Thoracic aorta (tissue), 2 donors: ENCODE results near the gene FSTL4. TPM values are rescaled to one million over a fixed set of nuclear protein-coding genes. Genes with fewer than 3 reads are reported as not detected.

ENCODE experiments used
- ATAC-seq: fragments of 150-250 bp; one replicate; pipeline ENCODE4 v1.8.0; 2017; ENCODE audit warnings: low read depth; ENCODE audit not compliant: insufficient number of reproducible peaks, low FRiP score
- DNase-seq: peaks from one replicate; pipeline ENCODE4 v3.0.0-alpha.2; 2020; ENCODE audit warnings: low spot score
- H3K27ac ChIP-seq, 2 donors: fragments of 200-600 bp; sonication (generic); 1 replicate in 1 of 2; 2 replicates in 1 of 2; pipeline ENCODE4 v1.5.1; 2016; ENCODE audit warnings: mild to moderate bottlenecking in 2 of 2, moderate library complexity in 2 of 2
- H3K27me3 ChIP-seq: fragments of 200-600 bp; sonication (generic); replicated peaks from 2 replicates; pipeline ENCODE4 v1.6.0; 2016; ENCODE audit warnings: mild to moderate bottlenecking; ENCODE audit not compliant: insufficient read depth
- H3K36me3 ChIP-seq: fragments of 200-600 bp; sonication (generic); one replicate; pipeline ENCODE4 v1.5.1; 2016
- H3K4me1 ChIP-seq, 2 donors: fragments of 200-600 bp; sonication (generic); 1 replicate in 1 of 2; 2 replicates in 1 of 2; pipeline versions ENCODE4 v1.5.1 to v1.6.0; 2016; ENCODE audit warnings: low read depth in 2 of 2, mild to moderate bottlenecking in 1 of 2; ENCODE audit not compliant: control insufficient read depth in 1 of 2
- H3K4me3 ChIP-seq: fragments of 200-600 bp; sonication (generic); 2 replicates; pipeline ENCODE4 v1.5.1; 2016; ENCODE audit warnings: mild to moderate bottlenecking
- H3K9me3 ChIP-seq: fragments of 200-600 bp; sonication (generic); 2 replicates; pipeline ENCODE4 v1.5.1; 2016
- total RNA-seq, 2 donors: library from RNA; depleted of rRNA; stranded (reverse); fragments of >200 nt; gene quantifications; one replicate each; pipeline versions ENCODE4 v1.1.0 to v1.2.3, GENCODE V29; 2016
- TF ChIP-seq, protein P1 (sequence below): fragments of 200-600 bp; sonication (generic); IDR thresholded peaks from one replicate; pipeline ENCODE4 v1.5.1; 2019; ENCODE audit warnings: antibody characterized with exemption

The FSTL4 gene
- total RNA-seq, 2 donors from 2014 or later = not detected

DNA sequence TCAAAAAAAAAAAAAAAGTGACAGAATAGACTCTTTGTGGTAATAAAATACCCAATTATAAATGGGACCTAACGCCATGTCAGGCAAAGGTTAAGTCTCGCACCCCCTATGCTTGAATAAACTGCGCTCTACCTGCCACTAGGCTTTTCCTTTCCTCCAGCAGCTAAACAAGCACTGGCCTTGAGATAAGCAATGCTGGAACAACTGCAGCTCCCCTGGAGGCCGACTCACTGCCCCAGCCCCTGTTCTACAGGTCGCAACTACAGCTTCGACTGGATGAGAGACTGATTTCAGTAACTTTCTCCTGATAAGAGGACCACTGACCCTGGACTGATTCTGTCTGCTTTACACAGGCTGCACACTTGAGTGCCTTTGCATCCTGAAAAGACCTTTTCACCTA lies 350.3 kb downstream of the FSTL4 start:
- H3K4me1 ChIP-seq = no peaks in the 10 kb centered on the region
- H3K36me3 ChIP-seq = no peaks in the 10 kb centered on the region
- H3K27ac ChIP-seq = no peak overlapping the region
- H3K4me3 ChIP-seq = no peak overlapping the region
- no peaks in the 10 kb centered on the region for H3K27me3 ChIP-seq
- TF ChIP-seq, protein P1, sequence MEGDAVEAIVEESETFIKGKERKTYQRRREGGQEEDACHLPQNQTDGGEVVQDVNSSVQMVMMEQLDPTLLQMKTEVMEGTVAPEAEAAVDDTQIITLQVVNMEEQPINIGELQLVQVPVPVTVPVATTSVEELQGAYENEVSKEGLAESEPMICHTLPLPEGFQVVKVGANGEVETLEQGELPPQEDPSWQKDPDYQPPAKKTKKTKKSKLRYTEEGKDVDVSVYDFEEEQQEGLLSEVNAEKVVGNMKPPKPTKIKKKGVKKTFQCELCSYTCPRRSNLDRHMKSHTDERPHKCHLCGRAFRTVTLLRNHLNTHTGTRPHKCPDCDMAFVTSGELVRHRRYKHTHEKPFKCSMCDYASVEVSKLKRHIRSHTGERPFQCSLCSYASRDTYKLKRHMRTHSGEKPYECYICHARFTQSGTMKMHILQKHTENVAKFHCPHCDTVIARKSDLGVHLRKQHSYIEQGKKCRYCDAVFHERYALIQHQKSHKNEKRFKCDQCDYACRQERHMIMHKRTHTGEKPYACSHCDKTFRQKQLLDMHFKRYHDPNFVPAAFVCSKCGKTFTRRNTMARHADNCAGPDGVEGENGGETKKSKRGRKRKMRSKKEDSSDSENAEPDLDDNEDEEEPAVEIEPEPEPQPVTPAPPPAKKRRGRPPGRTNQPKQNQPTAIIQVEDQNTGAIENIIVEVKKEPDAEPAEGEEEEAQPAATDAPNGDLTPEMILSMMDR = no peak
- DNase-seq (no peak), ATAC-seq (no peak)
- H3K9me3 ChIP-seq = no peaks in the 10 kb centered on the region

DNA sequence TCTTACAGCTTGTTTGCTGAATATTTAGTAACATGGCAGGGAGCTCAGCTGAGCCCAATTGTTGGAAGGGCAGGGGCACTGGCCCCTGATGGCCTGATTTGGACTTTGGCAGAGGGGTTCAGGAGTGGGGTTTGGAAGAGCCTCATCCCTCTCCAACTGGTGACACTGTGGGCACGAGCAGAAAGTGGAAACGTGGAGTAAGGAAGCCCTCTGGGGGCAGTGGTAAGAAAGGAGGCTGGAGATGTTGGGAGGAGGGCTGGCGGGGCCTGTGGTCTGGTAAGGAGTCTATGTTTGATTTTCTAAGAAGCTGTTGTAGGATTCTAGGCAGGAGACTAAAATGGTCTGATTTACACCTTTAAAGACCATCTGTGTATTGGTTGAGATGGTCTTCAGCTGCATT lies 351.6 kb downstream of the FSTL4 start:
- ATAC-seq = no peak
- no peak overlapping the region for H3K4me3 ChIP-seq
- no peak for DNase-seq
- no peaks in the 10 kb centered on the region for H3K4me1 ChIP-seq
- H3K9me3 ChIP-seq = no peaks in the 10 kb centered on the region
- no peaks in the 10 kb centered on the region for H3K36me3 ChIP-seq
- H3K27ac ChIP-seq = no peak overlapping the region
- TF ChIP-seq, protein P1 = no peak
- H3K27me3 ChIP-seq = no peaks in the 10 kb centered on the region

DNA sequence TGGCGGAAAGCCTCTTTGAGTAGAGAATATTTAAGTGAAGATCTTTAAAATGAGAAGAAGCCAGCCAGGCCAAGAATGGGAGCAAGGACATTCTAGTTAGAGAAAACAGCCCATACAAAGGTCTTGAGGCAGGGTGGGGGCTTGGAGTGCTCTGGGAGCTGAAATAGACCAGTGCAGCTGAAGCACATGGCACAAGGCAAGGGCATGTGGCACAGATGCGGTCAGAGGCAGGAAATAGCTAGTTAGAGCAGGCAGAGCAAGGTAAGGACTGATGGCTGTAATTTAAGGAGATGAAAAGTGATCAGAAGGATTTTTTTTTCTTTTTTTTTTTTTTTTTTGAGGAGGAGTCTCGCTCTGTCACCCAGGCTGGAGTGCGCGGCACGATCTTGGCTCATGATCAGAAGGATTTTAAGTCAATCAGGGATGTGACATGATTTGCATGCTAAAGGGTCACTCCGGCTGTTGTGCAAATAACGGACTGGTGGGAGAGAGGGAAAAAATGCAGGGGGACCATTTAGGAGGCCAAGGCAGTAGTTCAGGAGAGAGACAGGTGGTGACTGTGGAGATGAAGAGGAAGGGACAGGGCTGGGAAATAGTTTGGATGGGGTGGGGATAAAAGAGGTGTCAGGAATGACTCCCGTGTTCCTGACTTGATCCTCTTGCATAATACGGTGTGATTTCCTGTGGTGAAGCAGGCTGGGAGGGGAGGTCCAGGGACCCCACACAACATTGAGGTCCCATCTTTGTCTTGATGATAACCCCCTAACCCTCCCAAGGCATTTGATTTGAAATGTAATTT lies 352.9 kb downstream of the FSTL4 start:
- Histone ChIP-seq H3K4me3 (no peak overlapping the region), H3K9me3 (no peaks in the 10 kb centered on the region), H3K36me3 (no peaks in the 10 kb centered on the region), H3K27ac (no peak overlapping the region), H3K4me1 (no peaks in the 10 kb centered on the region), H3K27me3 (no peaks in the 10 kb centered on the region)
- TF ChIP-seq, protein P1 = no peak
- DNase-seq (no peak), ATAC-seq (no peak)

DNA sequence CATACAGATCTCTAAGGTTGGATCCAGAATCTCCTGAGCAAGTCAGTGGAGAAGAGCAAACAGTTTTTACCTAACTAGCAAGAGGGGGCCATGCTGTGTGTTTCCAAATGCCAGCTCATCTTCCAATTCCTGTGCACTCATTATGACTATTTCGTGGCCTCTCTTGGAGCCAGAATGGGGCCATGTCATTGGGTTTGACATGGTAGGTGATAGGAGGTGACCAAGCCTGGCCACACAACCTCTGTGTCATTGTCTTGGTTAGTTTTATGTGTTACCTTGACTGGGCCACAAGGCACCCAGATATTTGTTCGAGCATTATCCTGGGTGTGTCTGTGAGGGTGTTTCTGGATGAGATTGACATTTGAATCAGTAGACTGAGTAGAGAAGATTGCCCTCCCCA lies 354.4 kb downstream of the FSTL4 start:
- ATAC-seq = no peak
- no peak for DNase-seq

DNA sequence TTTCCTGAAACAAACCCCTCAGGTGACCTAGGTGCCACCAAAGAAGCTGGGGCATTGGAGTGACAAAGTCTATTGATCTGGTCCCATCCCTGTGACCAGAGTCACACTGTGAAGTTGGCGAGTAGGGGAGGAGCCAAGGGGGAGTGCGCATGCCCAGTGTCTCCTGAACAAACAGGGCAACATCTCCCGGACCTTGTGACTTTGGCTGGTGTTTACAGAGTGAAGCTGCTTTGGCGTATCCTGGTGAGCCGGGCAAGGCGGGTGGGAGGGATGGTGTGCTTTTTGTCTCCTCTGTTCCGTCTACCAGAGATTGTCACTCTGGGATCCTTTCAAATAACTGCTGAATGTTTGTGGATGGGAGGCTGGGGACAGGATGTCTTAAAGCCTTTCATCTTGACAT lies 356.1 kb downstream of the FSTL4 start:
- H3K4me1 ChIP-seq = no peaks in the 10 kb centered on the region
- H3K27ac ChIP-seq = no peak overlapping the region
- H3K27me3 ChIP-seq = no peaks in the 10 kb centered on the region
- DNase-seq = no peak
- H3K36me3 ChIP-seq = no peaks in the 10 kb centered on the region
- no peak overlapping the region for H3K4me3 ChIP-seq
- no peaks in the 10 kb centered on the region for H3K9me3 ChIP-seq
- TF ChIP-seq, protein P1 = no peak
- no peak for ATAC-seq

More for the DNA sequence above, 354.4 kb downstream of the FSTL4 start:
- Histone ChIP-seq H3K4me3 (no peak overlapping the region), H3K9me3 (no peaks in the 10 kb centered on the region), H3K27me3 (no peaks in the 10 kb centered on the region), H3K4me1 (no peaks in the 10 kb centered on the region), H3K36me3 (no peaks in the 10 kb centered on the region), H3K27ac (no peak overlapping the region)
- TF ChIP-seq, protein P1 = no peak
